Hepatocyte (in vitro differentiated cells): ENCODE results near the gene SYT1.

Experiments used
- CTCF ChIP-seq: fragments of 200-600 bp; sonication (generic); IDR thresholded peaks from 2 replicates; pipeline ENCODE4 v1.5.1; 2016; ENCODE audit warnings: antibody characterized with exemption, mild to moderate bottlenecking; ENCODE audit not compliant: poor library complexity
- EZH2 ChIP-seq: fragments of 200-600 bp; sonication (generic); IDR thresholded peaks from 2 replicates; pipeline ENCODE4 v1.6.1; 2016; ENCODE audit warnings: antibody characterized with exemption, mild to moderate bottlenecking, borderline replicate concordance

- no peak for TF ChIP-seq EZH2
- no peak for TF ChIP-seq CTCF
These were observed 486.7 kb downstream of the SYT1 start for GRCh38 chr12:79351251-79351650.
